Measurements from ENCODE around the gene FAM89A. TPM values are rescaled to one million over a fixed set of nuclear protein-coding genes. Genes with fewer than 3 reads are reported as not detected.

Gene FAM89A
- total RNA-seq, 1 donor from 2014 or later: 48.0 TPM

GRCh38 chr1:231059566-231060193 is 19.6 kb upstream of the FAM89A start:
- Mint-ChIP-seq H3K4me1 (ENCODE audit: unreplicated experiment) (peaks cover 12% of the 10 kb centered on the region), H3K27ac (ENCODE audit: unreplicated experiment) (no peak overlapping the region), H3K27me3 (ENCODE audit: unreplicated experiment) (peaks cover 6% of the 10 kb centered on the region), H3K4me3 (ENCODE audit: unreplicated experiment) (no peak overlapping the region), H3K36me3 (ENCODE audit: low read depth, unreplicated experiment) (peaks cover 4% of the 10 kb centered on the region), H3K9me3 (ENCODE audit: unreplicated experiment) (no peaks in the 10 kb centered on the region)
- TF ChIP-seq CTCF (IDR thresholded peaks at IDR 0.05; ENCODE audit: unreplicated experiment): no peak
- no peak for DNase-seq (ENCODE audit: low spot score)

DNA sequence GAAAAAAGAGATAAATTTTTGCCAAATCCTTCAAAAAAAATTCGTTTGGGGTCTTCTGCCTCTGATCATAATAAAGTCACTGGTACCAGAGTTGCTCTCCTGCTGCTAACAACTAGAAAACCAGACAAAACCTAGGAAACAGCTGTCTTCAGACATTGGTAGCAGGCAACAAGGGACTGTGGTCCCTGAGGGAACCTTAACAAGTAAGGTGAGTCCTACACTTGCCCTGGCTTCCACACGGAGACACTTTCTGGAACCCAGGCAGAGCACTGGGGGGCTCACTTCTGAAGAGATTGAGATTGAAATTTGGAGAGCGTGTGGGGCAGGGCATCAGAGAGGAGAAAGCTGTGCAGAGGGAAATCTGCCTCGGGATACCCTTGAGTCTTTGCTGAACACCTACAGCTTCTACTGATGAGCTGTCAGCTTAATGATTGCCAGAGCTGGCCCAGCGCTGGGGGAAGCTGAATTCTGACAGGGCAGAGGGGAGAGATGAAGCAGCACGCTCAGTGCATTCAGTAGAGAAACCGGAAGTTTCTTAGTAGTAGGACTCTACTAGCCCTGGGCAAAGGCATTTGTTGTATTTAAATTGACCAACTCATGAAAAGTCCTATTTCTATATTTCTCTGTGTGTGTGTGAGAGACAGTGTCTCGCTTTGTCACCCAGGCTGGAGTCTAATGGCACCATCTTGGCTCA is 18.5 kb upstream of the FAM89A start:
- Mint-ChIP-seq H3K4me3 (ENCODE audit: unreplicated experiment) (no peak overlapping the region), H3K4me1 (ENCODE audit: unreplicated experiment) (peaks cover 9% of the 10 kb centered on the region), H3K27me3 (ENCODE audit: unreplicated experiment) (peaks cover 3% of the 10 kb centered on the region), H3K27ac (ENCODE audit: unreplicated experiment) (no peak overlapping the region), H3K9me3 (ENCODE audit: unreplicated experiment) (no peaks in the 10 kb centered on the region), H3K36me3 (ENCODE audit: low read depth, unreplicated experiment) (peaks cover 4% of the 10 kb centered on the region)
- DNase-seq (ENCODE audit: low spot score): no peak
- TF ChIP-seq CTCF (IDR thresholded peaks at IDR 0.05; ENCODE audit: unreplicated experiment): no peak

GRCh38 chr1:231057410-231057809 is 17.4 kb upstream of the FAM89A start:
- peaks cover 4% of the 10 kb centered on the region for H3K36me3 Mint-ChIP-seq (ENCODE audit: low read depth, unreplicated experiment)
- no peak for TF ChIP-seq CTCF (IDR thresholded peaks at IDR 0.05; ENCODE audit: unreplicated experiment)
- H3K27me3 Mint-ChIP-seq (ENCODE audit: unreplicated experiment): peaks cover 6% of the 10 kb centered on the region
- H3K27ac Mint-ChIP-seq (ENCODE audit: unreplicated experiment): no peak overlapping the region
- H3K4me1 Mint-ChIP-seq (ENCODE audit: unreplicated experiment): peaks cover 10% of the 10 kb centered on the region
- H3K9me3 Mint-ChIP-seq (ENCODE audit: unreplicated experiment): no peaks in the 10 kb centered on the region
- H3K4me3 Mint-ChIP-seq (ENCODE audit: unreplicated experiment): no peak overlapping the region
- DNase-seq (ENCODE audit: low spot score): no peak

- H3K4me1 Mint-ChIP-seq (ENCODE audit: unreplicated experiment): peaks cover 5% of the 10 kb centered on the region
- no peaks in the 10 kb centered on the region for H3K9me3 Mint-ChIP-seq (ENCODE audit: unreplicated experiment)
- no peak for DNase-seq (ENCODE audit: low spot score)
- H3K27ac Mint-ChIP-seq (ENCODE audit: unreplicated experiment): no peak overlapping the region
- no peak overlapping the region for H3K4me3 Mint-ChIP-seq (ENCODE audit: unreplicated experiment)
- H3K36me3 Mint-ChIP-seq (ENCODE audit: low read depth, unreplicated experiment): peaks cover 4% of the 10 kb centered on the region
- TF ChIP-seq CTCF (IDR thresholded peaks at IDR 0.05; ENCODE audit: unreplicated experiment): no peak
- peaks cover 2% of the 10 kb centered on the region for H3K27me3 Mint-ChIP-seq (ENCODE audit: unreplicated experiment)
These were observed 15.2 kb upstream of the FAM89A start for GRCh38 chr1:231055271-231055670.

- peaks cover 5% of the 10 kb centered on the region for H3K4me1 Mint-ChIP-seq (ENCODE audit: unreplicated experiment)
- no peak overlapping the region for H3K4me3 Mint-ChIP-seq (ENCODE audit: unreplicated experiment)
- peaks cover 4% of the 10 kb centered on the region for H3K36me3 Mint-ChIP-seq (ENCODE audit: low read depth, unreplicated experiment)
- H3K27me3 Mint-ChIP-seq (ENCODE audit: unreplicated experiment): peaks cover 2% of the 10 kb centered on the region
- H3K27ac Mint-ChIP-seq (ENCODE audit: unreplicated experiment): no peak overlapping the region
- DNase-seq (ENCODE audit: low spot score): no peak
- no peaks in the 10 kb centered on the region for H3K9me3 Mint-ChIP-seq (ENCODE audit: unreplicated experiment)
- no peak for TF ChIP-seq CTCF (IDR thresholded peaks at IDR 0.05; ENCODE audit: unreplicated experiment)
These were observed 13.6 kb upstream of the FAM89A start for GRCh38 chr1:231053493-231054162.
